ENCODE measurements around the gene SNAPC1.

The SNAPC1 gene

GRCh38 chr14:61812347-61813095, 50.3 kb downstream of the SNAPC1 start, which contains the start of gene SYT16:
Gene SYT16 (plus strand): TSS chr14:61812703.
- no peak for DNase-seq

- DNase-seq = no peak
Measured at GRCh38 chr14:61813096-61813606, 50.9 kb downstream of the SNAPC1 start.

GRCh38 chr14:61822458-61822857, 60.2 kb downstream of the SNAPC1 start:
- no peak for DNase-seq

- DNase-seq = no peak
Measured at GRCh38 chr14:61832783-61833182, 70.6 kb downstream of the SNAPC1 start.

GRCh38 chr14:61836184-61836583, 74.0 kb downstream of the SNAPC1 start:
- DNase-seq = no peak

GRCh38 chr14:61836807-61837206, 74.6 kb downstream of the SNAPC1 start:
- DNase-seq = no peak

GRCh38 chr14:61837336-61838229, 75.4 kb downstream of the SNAPC1 start:
- peak in 1 of 2 experiments; percentile 71 for DNase-seq

- DNase-seq = no peak
Measured at GRCh38 chr14:61838661-61839245, 76.5 kb downstream of the SNAPC1 start.

GRCh38 chr14:61839507-61839906, 77.3 kb downstream of the SNAPC1 start:
- no peak for DNase-seq

GRCh38 chr14:61841145-61841544, 78.9 kb downstream of the SNAPC1 start:
- no peak for DNase-seq

Measured in cerebellar nuclear complex (tissue), 1 donor.